Ovary (tissue), 9 donors: ENCODE measurements around the gene MEGF8. TPM values are rescaled to one million over a fixed set of nuclear protein-coding genes. Genes with fewer than 3 reads are reported as not detected.
"Not testable (repeated sequence)": the region's sequence is repeated elsewhere in the genome, so short reads cannot be mapped to it uniquely, and the experiment has no call there.

Experiments
- DNase-seq, 5 donors: peaks; one replicate each; pipeline ENCODE4 v3.0.0-alpha.2; 2019 to 2020
- H3K27ac ChIP-seq, 2 donors: fragments of 200-600 bp; one replicate each; pipeline versions ENCODE4 v1.5.1 to v1.8.0; 2019 to 2022
- H3K27me3 ChIP-seq: fragments of 200-600 bp; one replicate; pipeline ENCODE4 v1.8.0; 2022
- H3K36me3 ChIP-seq: fragments of 200-600 bp; sonication (generic); one replicate; pipeline ENCODE4 v1.5.1; 2019
- H3K4me1 ChIP-seq: one replicate; pipeline ENCODE4 v1.8.1; 2013; ENCODE audit warnings: mild to moderate bottlenecking, moderate library complexity; ENCODE audit not compliant: insufficient read depth
- H3K4me3 ChIP-seq: fragments of 200-600 bp; sonication (generic); one replicate; pipeline ENCODE4 v1.5.1; 2017
- H3K9me3 ChIP-seq, 2 donors: fragments of 200-600 bp in 1 of 2; sonication (generic) in 1 of 2; one replicate each; pipeline versions ENCODE4 v1.5.1 to v1.8.1; 2013 to 2019; ENCODE audit warnings: mild to moderate bottlenecking in 1 of 2, moderate library complexity in 1 of 2
- EP300 ChIP-seq: sonication (generic); formaldehyde crosslinking; IDR thresholded peaks from one replicate; pipeline ENCODE4 v1.6.1; 2017; ENCODE audit warnings: antibody characterized with exemption
- POLR2A ChIP-seq: fragments of 450-650 bp; IDR thresholded peaks from one replicate; pipeline ENCODE4 v1.6.1; 2017; ENCODE audit warnings: antibody characterized with exemption, mild to moderate bottlenecking, moderate library complexity
- WGBS, 3 donors: extraction: QIAGEN DNeasy Blood & Tissue Kit in 1 of 3; methylation state at CpG; one replicate each; pipeline versions ENCODE4 v1.1.5 to v1.1.7; 2013 to 2017; 5-methylcytosine and 5-hydroxymethylcytosine counted together
- intact Hi-C, 4 donors: fragments of 100-400 bp; cut with DNase I; formaldehyde crosslinking; loops; one replicate each; pipeline versions ENCODE4 v1.11.0 to v1.15.1; 2022 to 2023
- polyA plus RNA-seq, 2 donors: library from polyadenylated mRNA; stranded (reverse); fragments of 200-250 nt in 1 of 2; fragments of 350-450 nt in 1 of 2; fragmentation: Illumina TruSeq in 1 of 2; extraction: RNeasy Lipid Tissue Mini Kit (QIAGEN cat#74804) in 1 of 2; gene quantifications; one replicate each; pipeline ENCODE4 v1.2.3, GENCODE V29; 2013 to 2014
- total RNA-seq, 7 donors: library from RNA; depleted of rRNA in 2 of 7; stranded (reverse); fragments of >200 nt in 2 of 7; fragmentation: NEBNext Ultra II Directional in 3 of 7; extraction: Animal tissue kit (Norgen Biotek cat#: 25700) in 3 of 7; gene quantifications; one replicate each; pipeline versions ENCODE4 v1.1.0 to v1.2.4, GENCODE V29; 2016 to 2023
- TF ChIP-seq, protein P1 (sequence below), 3 donors: fragments of 450-650 bp in 2 of 3; fragments of 200-600 bp in 1 of 3; IDR thresholded peaks; one replicate each; pipeline versions ENCODE4 v1.5.1 to v1.8.0; 2016 to 2022; ENCODE audit warnings: antibody characterized with exemption in 3 of 3, mild to moderate bottlenecking in 1 of 3
- donor health status: DM: no; HTN: no; CAD: no; lungs with moderate emphysema.
- donor health status: DM: no; HTN: no; CAD: no.
- donor health status: Bipolar disorder and iron deficiency.
- donor health status: DM: yes; HTN: yes; CAD: no.
- donor health status: DM: no; HTN: no; CAD: no.
- donor health status: DM: yes; HTN: yes; CAD: no.

MEGF8 gene
- total and polyA plus RNA-seq, 9 donors: 11.0 to 31.6 (median 23.3) TPM

DNA sequence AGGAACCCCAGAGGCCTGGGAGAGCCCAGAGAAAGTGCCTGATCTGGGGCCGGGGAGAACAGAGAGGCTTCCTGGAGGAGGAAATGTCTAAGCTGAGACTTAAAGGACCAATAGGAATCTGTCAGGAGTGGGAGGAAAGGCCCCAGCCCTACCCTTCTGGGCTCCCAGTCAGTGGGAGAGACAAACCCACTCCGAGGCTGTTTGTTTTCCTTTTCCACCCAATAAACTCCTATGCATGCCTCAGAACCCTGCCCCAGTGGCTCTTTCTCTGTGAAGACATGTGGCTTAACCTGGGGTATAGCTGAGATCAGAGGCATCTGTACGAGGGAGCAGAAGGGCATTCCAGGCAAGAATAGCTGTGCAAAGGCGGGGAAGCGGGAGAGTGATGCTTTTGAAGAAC lies 1.9 kb downstream of the MEGF8 start:
- 80 to 83% (median 83%) methylated on average over 5 of the region's 5 CpGs for WGBS, 3 donors
- Histone ChIP-seq H3K4me1 (peaks cover 8% of the 10 kb centered on the region), H3K27ac (no peak overlapping the region), H3K27me3 (no peaks in the 10 kb centered on the region), H3K4me3 (no peak overlapping the region), H3K36me3 (no peaks in the 10 kb centered on the region), H3K9me3 (no peaks in the 10 kb centered on the region)
- TF ChIP-seq EP300 (no peak), POLR2A (no peak)
- TF ChIP-seq, protein P1, sequence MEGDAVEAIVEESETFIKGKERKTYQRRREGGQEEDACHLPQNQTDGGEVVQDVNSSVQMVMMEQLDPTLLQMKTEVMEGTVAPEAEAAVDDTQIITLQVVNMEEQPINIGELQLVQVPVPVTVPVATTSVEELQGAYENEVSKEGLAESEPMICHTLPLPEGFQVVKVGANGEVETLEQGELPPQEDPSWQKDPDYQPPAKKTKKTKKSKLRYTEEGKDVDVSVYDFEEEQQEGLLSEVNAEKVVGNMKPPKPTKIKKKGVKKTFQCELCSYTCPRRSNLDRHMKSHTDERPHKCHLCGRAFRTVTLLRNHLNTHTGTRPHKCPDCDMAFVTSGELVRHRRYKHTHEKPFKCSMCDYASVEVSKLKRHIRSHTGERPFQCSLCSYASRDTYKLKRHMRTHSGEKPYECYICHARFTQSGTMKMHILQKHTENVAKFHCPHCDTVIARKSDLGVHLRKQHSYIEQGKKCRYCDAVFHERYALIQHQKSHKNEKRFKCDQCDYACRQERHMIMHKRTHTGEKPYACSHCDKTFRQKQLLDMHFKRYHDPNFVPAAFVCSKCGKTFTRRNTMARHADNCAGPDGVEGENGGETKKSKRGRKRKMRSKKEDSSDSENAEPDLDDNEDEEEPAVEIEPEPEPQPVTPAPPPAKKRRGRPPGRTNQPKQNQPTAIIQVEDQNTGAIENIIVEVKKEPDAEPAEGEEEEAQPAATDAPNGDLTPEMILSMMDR (IDR thresholded peaks at IDR 0.05): no peak
- intact Hi-C loops: no loop called here
- no peak for DNase-seq

DNA sequence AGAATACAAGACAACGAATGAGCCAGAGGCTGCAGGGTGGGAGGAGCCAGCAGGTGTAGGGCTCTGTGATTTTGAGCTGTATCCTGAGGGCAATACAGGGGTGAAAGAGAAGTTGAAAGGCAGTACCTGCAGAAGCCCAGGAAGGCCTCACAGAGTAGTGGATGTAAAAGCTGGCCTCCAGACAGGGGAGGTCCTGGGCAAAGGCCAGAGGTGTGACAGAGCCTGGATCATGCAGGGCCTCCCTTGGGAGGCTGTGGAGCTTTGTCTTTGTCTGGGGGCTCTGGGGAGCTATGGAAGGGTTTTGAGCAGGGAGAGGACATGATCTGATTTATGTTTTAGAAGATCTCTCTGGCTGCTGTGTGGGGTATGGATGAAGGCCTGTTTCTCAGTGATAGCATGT lies 2.7 kb downstream of the MEGF8 start:
- no peak for TF ChIP-seq EP300
- TF ChIP-seq, protein P1 (IDR thresholded peaks at IDR 0.05): no peak
- TF ChIP-seq POLR2A: no peak
- WGBS, 3 donors: 19 to 33% (median 29%) methylated on average over 1 of the region's 1 CpG
- Histone ChIP-seq H3K27ac (no peak overlapping the region), H3K27me3 (no peaks in the 10 kb centered on the region), H3K36me3 (no peaks in the 10 kb centered on the region), H3K4me1 (peaks cover 8% of the 10 kb centered on the region), H3K4me3 (no peak overlapping the region), H3K9me3 (no peaks in the 10 kb centered on the region)
- intact Hi-C loops: no loop called here
- no peak for DNase-seq

DNA sequence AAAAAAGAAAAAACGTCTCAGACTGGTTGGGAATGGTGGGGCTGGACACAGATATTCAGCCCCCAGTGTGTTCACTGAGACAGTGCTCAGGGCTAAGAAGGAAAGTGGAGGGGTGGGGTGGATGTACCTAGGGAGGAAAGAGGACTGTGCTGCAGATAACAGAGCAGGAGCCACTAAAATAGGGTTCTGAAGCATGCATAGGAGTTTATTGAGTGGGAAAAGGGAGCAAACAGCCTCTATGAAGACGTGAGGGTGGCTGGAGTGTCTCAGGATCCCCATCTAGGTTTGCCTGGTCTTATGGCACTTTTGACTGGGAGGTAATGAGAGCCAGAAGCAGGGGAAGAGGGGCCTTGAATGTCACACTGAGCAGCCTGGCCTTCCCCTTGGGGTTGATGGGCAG lies 3.4 kb downstream of the MEGF8 start:
- intact Hi-C loops: no loop called here
- Histone ChIP-seq H3K4me1 (peaks cover 8% of the 10 kb centered on the region), H3K27ac (no peak overlapping the region), H3K4me3 (no peak overlapping the region), H3K27me3 (no peaks in the 10 kb centered on the region), H3K36me3 (no peaks in the 10 kb centered on the region), H3K9me3 (no peaks in the 10 kb centered on the region)
- DNase-seq: no peak
- TF ChIP-seq, protein P1 (IDR thresholded peaks at IDR 0.05): no peak
- TF ChIP-seq POLR2A (no peak), EP300 (no peak)
- 62 to 79% (median 72%) methylated on average over 2 of the region's 2 CpGs for WGBS, 3 donors

DNA sequence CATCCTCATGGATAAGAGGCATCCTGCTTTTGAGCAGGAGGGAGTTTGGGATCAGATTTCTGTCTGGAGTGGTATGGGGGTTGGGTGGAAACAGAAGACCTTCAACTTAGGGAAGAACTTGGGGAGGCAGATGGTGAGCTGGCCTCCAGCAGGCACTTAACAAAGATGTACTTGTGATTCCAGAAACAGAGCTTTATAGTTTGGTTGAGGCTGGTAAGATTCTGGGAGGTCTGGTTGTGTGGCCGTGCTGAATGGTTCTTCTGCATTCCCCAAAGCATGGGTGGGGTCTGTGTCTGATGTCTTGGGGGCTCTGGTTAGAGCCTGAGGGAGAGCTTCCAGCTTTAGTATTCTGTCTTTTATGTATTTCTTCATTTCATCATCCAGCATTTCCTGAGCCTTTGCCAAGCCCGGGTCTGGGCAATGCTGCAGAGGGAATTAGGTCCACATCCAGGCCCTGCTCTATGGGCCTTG lies 4.8 kb downstream of the MEGF8 start:
- Histone ChIP-seq H3K4me1 (peaks cover 8% of the 10 kb centered on the region), H3K9me3 (no peaks in the 10 kb centered on the region), H3K27me3 (no peaks in the 10 kb centered on the region), H3K4me3 (no peak overlapping the region), H3K36me3 (no peaks in the 10 kb centered on the region), H3K27ac (no peak overlapping the region)
- DNase-seq: no peak
- 28 to 53% (median 35%) methylated on average over 2 of the region's 2 CpGs for WGBS, 3 donors
- TF ChIP-seq POLR2A (no peak), EP300 (no peak)
- TF ChIP-seq, protein P1 (IDR thresholded peaks at IDR 0.05): no peak
- intact Hi-C loops: no loop called here

DNA sequence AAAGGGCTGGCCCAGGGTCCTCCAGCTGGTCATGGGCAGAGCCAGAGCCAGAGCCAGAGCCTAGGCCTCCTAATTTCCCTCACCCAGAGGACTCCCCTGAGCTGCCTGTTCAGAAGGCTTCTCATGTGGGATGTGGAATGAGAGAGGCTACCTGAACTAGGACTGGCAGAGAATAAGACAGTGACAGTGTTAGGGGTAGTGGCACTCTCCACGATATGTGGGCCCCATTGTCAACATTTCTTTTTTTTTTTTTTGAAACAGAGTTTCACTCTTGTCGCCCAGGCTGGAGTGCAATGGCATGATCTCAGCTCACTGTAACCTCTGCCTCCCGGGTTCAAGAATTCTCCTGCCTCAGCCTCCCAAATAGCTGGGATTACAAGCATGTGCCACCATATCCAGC lies 5.9 kb downstream of the MEGF8 start:
- DNase-seq, intact Hi-C loops, H3K4me1 ChIP-seq, H3K27ac ChIP-seq, H3K27me3 ChIP-seq, H3K36me3 ChIP-seq, H3K9me3 ChIP-seq, H3K4me3 ChIP-seq: not testable (repeated sequence)
- WGBS, 3 donors: 89 to 94% (median 90%) methylated on average over 3 of the region's 3 CpGs
